ENCODE results near the gene WWC1. TPM values are rescaled to one million over a fixed set of nuclear protein-coding genes. Genes with fewer than 3 reads are reported as not detected.

The WWC1 gene
- total and polyA plus RNA-seq, 9 of the 15 experiments (the other 6 are each of a cell fraction or from before 2014, with no cell fraction given) = under 0.01 to 0.54 (median 0.42) TPM; not detected in 6

- TF ChIP-seq JUND (IDR thresholded peaks at IDR 0.05; ENCODE audit: borderline replicate concordance, low read depth, low read length) (0 out of 2 replicates have a peak, but pooled peaks have one; percentile 15), JUND (tag; IDR thresholded peaks at IDR 0.05; ENCODE audit: borderline replicate concordance, low read depth, low read length) (no peak), NELFE (IDR thresholded peaks at IDR 0.05; ENCODE audit: insufficient read depth, insufficient read length) (no peak), YBX1 (IDR thresholded peaks at IDR 0.05) (no peak), STAT5B (CRISPR knock-in tag; IDR thresholded peaks at IDR 0.05) (no peak), PTRF (tag; IDR thresholded peaks at IDR 0.05) (no peak), SMAD4 (CRISPR knock-in tag; conservative IDR thresholded peaks at IDR 0.05) (no peak), ZKSCAN8 (CRISPR knock-in tag; IDR thresholded peaks at IDR 0.05) (no peak), FOXO4 (CRISPR knock-in tag; IDR thresholded peaks at IDR 0.05) (no peak), YY1 (IDR thresholded peaks at IDR 0.05; ENCODE audit: borderline replicate concordance in 1 of 3, control insufficient read depth in 1 of 3, extremely low read depth in 1 of 3, insufficient read depth in 3 of 3, insufficient read length in 1 of 3, insufficient replicate concordance in 2 of 3, low read depth in 1 of 3, low read length in 2 of 3) (peak in 1 of 3 experiments; percentile 25), ATF1 (CRISPR knock-in tag; IDR thresholded peaks at IDR 0.05) (no peak), ATF1 (tag; IDR thresholded peaks at IDR 0.05) (0 out of 2 replicates have a peak, but pooled peaks have one; percentile 11), ZNF133 (CRISPR knock-in tag; IDR thresholded peaks at IDR 0.05) (no peak), GATA2 (CRISPR knock-in tag; IDR thresholded peaks at IDR 0.05) (no peak), ZFX (CRISPR knock-in tag; IDR thresholded peaks at IDR 0.05) (no peak), RBM17 (IDR thresholded peaks at IDR 0.05; ENCODE audit: borderline replicate concordance, low read depth, low read length) (no peak), NCOA6 (IDR thresholded peaks at IDR 0.05) (no peak), ZBTB2 (IDR thresholded peaks at IDR 0.05) (no peak), CBFA2T3 (IDR thresholded peaks at IDR 0.05) (peak; percentile 52), MCM2 (IDR thresholded peaks at IDR 0.05; ENCODE audit: low read depth) (no peak), GMEB1 (CRISPR knock-in tag; IDR thresholded peaks at IDR 0.05) (no peak), ATF7 (IDR thresholded peaks at IDR 0.05) (peak; percentile 43), ZNF239 (CRISPR knock-in tag; IDR thresholded peaks at IDR 0.05) (no peak), STAT5A (IDR thresholded peaks at IDR 0.05; ENCODE audit: borderline replicate concordance, low read length) (peak; percentile 23; the same call in 1 of the 2 replicates), FOXK2 (conservative IDR thresholded peaks at IDR 0.05 in 1 of 2, IDR thresholded peaks at IDR 0.05 in 1 of 2; ENCODE audit: low read depth in 2 of 2) (0 out of 4 replicates have a peak, but pooled peaks of 1 of the 2 experiments have one; percentile 49), EP400 (IDR thresholded peaks at IDR 0.05) (no peak), POU5F1 (IDR thresholded peaks at IDR 0.05; ENCODE audit: borderline replicate concordance, low read depth, low read length, partially characterized antibody) (no peak)
Measured at GRCh38 chr5:168477060-168477459, 185.6 kb downstream of the WWC1 start (continued).

Measured in K562 (cell line).